Right lung (tissue), 5 donors: ENCODE measurements around the gene C2orf76. TPM values are rescaled to one million over a fixed set of nuclear protein-coding genes. Genes with fewer than 3 reads are reported as not detected.
"Not testable (repeated sequence)": the region's sequence is repeated elsewhere in the genome, so short reads cannot be mapped to it uniquely, and the experiment has no call there.

Experiments used
- DNase-seq, 2 donors: peaks; one replicate each; pipeline ENCODE4 v3.0.0-alpha.2; 2013
- polyA plus RNA-seq, 5 donors: library from polyadenylated mRNA; unstranded; fragments of 120-200 nt; gene quantifications; one replicate each; pipeline versions ENCODE4 v1.2.1 to v1.2.3, GENCODE V29; 2013; ENCODE audit warnings: inconsistent platforms in 1 of 5, low replicate concordance in 1 of 5; ENCODE audit not compliant: insufficient read length in 5 of 5, insufficient read depth in 1 of 5

Gene C2orf76
- polyA plus RNA-seq, 5 donors: 15.6 to 22.5 (median 16.9) TPM

GRCh38 chr2:119378566-119378965 is 11.9 kb upstream of the C2orf76 start:
- DNase-seq: no peak

- no peak for DNase-seq
Observed at GRCh38 chr2:119377993-119378345, 11.3 kb upstream of the C2orf76 start.

- no peak for DNase-seq
Observed at GRCh38 chr2:119377294-119377992, 10.8 kb upstream of the C2orf76 start.

GRCh38 chr2:119376810-119377209 is 10.2 kb upstream of the C2orf76 start:
- DNase-seq: no peak

GRCh38 chr2:119376406-119376805 is 9.8 kb upstream of the C2orf76 start:
- DNase-seq: not testable (repeated sequence)

- DNase-seq: not testable (repeated sequence)
Observed at GRCh38 chr2:119373907-119374745, 7.5 kb upstream of the C2orf76 start.

GRCh38 chr2:119372778-119373568 is 6.3 kb upstream of the C2orf76 start:
- DNase-seq: no peak

GRCh38 chr2:119371111-119371510 is 4.5 kb upstream of the C2orf76 start:
- DNase-seq: no peak

- no peak for DNase-seq
Observed at GRCh38 chr2:119369845-119370244, 3.2 kb upstream of the C2orf76 start.

- peak in 1 of 2 donors; percentile 17 for DNase-seq
Observed at GRCh38 chr2:119367472-119368099, 952 bp upstream of the C2orf76 start.

GRCh38 chr2:119366161-119366648 is 429 bp downstream of the C2orf76 start:
- peak in 1 of 2 donors; percentile 22 for DNase-seq

GRCh38 chr2:119365436-119365835 is 1.2 kb downstream of the C2orf76 start:
- DNase-seq: no peak

- DNase-seq: no peak
Observed at GRCh38 chr2:119364798-119365197, 1.8 kb downstream of the C2orf76 start.

GRCh38 chr2:119360423-119360966 is 6.1 kb downstream of the C2orf76 start:
- DNase-seq: no peak

GRCh38 chr2:119359774-119360173 is 6.9 kb downstream of the C2orf76 start:
- DNase-seq: no peak

- no peak for DNase-seq
Observed at GRCh38 chr2:119354860-119355259, 11.8 kb downstream of the C2orf76 start.

- DNase-seq: no peak
Observed at GRCh38 chr2:119352357-119352756, 14.3 kb downstream of the C2orf76 start.

- DNase-seq: no peak
Observed at GRCh38 chr2:119350311-119350998, 16.2 kb downstream of the C2orf76 start.

- DNase-seq: no peak
Observed at GRCh38 chr2:119349289-119349688, 17.3 kb downstream of the C2orf76 start.

- no peak for DNase-seq
Observed at GRCh38 chr2:119341684-119342083, 24.9 kb downstream of the C2orf76 start.

- DNase-seq: no peak
Observed at GRCh38 chr2:119339562-119339923, 27.1 kb downstream of the C2orf76 start.
